ENCODE measurements around the gene KCNMB2. TPM values are rescaled to one million over a fixed set of nuclear protein-coding genes. Genes with fewer than 3 reads are reported as not detected.

KCNMB2 gene
- total RNA-seq, 1 experiment from 2014 or later = not detected

- POLR2A ChIA-PET = no interaction called here
- ATAC-seq (no peak), DNase-seq (ENCODE audit: low spot score) (no peak)
- Mint-ChIP-seq H3K4me3 (no peak overlapping the region), H3K9me3 (0 out of 2 replicates have a peak, but pooled peaks cover 3% of the 10 kb centered on the region), H3K36me3 (no peaks in the 10 kb centered on the region), H3K27ac (no peak overlapping the region), H3K27me3 (ENCODE audit: low read depth) (no peaks in the 10 kb centered on the region), H3K4me1 (no peaks in the 10 kb centered on the region)
- TF ChIP-seq CBFB (CRISPR knock-in tag; IDR thresholded peaks at IDR 0.05; ENCODE audit: low read depth) (no peak), HMGXB4 (CRISPR knock-in tag; IDR thresholded peaks at IDR 0.05) (no peak), CREM (CRISPR knock-in tag; IDR thresholded peaks at IDR 0.05) (no peak), HMGA2 (CRISPR knock-in tag; IDR thresholded peaks at IDR 0.05) (no peak), MYBL2 (CRISPR knock-in tag; IDR thresholded peaks at IDR 0.05) (no peak), ZMAT4 (CRISPR knock-in tag; IDR thresholded peaks at IDR 0.05) (no peak), ZNF263 (CRISPR knock-in tag; IDR thresholded peaks at IDR 0.05; ENCODE audit: low read depth) (no peak), ZNF219 (CRISPR knock-in tag; IDR thresholded peaks at IDR 0.05; ENCODE audit: borderline replicate concordance) (no peak), ZNF232 (CRISPR knock-in tag; IDR thresholded peaks at IDR 0.05) (no peak), IRF2 (CRISPR knock-in tag; IDR thresholded peaks at IDR 0.05; ENCODE audit: borderline replicate concordance, low read depth) (no peak), ATF1 (CRISPR knock-in tag; IDR thresholded peaks at IDR 0.05) (no peak)
- TF ChIP-seq, protein P1, sequence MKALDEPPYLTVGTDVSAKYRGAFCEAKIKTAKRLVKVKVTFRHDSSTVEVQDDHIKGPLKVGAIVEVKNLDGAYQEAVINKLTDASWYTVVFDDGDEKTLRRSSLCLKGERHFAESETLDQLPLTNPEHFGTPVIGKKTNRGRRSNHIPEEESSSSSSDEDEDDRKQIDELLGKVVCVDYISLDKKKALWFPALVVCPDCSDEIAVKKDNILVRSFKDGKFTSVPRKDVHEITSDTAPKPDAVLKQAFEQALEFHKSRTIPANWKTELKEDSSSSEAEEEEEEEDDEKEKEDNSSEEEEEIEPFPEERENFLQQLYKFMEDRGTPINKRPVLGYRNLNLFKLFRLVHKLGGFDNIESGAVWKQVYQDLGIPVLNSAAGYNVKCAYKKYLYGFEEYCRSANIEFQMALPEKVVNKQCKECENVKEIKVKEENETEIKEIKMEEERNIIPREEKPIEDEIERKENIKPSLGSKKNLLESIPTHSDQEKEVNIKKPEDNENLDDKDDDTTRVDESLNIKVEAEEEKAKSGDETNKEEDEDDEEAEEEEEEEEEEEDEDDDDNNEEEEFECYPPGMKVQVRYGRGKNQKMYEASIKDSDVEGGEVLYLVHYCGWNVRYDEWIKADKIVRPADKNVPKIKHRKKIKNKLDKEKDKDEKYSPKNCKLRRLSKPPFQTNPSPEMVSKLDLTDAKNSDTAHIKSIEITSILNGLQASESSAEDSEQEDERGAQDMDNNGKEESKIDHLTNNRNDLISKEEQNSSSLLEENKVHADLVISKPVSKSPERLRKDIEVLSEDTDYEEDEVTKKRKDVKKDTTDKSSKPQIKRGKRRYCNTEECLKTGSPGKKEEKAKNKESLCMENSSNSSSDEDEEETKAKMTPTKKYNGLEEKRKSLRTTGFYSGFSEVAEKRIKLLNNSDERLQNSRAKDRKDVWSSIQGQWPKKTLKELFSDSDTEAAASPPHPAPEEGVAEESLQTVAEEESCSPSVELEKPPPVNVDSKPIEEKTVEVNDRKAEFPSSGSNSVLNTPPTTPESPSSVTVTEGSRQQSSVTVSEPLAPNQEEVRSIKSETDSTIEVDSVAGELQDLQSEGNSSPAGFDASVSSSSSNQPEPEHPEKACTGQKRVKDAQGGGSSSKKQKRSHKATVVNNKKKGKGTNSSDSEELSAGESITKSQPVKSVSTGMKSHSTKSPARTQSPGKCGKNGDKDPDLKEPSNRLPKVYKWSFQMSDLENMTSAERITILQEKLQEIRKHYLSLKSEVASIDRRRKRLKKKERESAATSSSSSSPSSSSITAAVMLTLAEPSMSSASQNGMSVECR (CRISPR knock-in tag; IDR thresholded peaks at IDR 0.05; ENCODE audit: borderline replicate concordance) = no peak
- TF ChIP-seq, protein P2, sequence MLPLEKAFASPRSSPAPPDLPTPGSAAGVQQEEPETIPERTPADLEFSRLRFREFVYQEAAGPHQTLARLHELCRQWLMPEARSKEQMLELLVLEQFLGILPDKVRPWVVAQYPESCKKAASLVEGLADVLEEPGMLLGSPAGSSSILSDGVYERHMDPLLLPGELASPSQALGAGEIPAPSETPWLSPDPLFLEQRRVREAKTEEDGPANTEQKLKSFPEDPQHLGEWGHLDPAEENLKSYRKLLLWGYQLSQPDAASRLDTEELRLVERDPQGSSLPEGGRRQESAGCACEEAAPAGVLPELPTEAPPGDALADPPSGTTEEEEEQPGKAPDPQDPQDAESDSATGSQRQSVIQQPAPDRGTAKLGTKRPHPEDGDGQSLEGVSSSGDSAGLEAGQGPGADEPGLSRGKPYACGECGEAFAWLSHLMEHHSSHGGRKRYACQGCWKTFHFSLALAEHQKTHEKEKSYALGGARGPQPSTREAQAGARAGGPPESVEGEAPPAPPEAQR (CRISPR knock-in tag; IDR thresholded peaks at IDR 0.05) = no peak
- TF ChIP-seq, protein P3, sequence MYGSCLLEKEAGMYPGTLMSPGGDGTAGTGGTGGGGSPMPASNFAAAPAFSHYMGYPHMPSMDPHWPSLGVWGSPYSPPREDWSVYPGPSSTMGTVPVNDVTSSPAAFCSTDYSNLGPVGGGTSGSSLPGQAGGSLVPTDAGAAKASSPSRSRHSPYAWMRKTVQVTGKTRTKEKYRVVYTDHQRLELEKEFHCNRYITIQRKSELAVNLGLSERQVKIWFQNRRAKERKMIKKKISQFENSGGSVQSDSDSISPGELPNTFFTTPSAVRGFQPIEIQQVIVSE (CRISPR knock-in tag; IDR thresholded peaks at IDR 0.05; ENCODE audit: borderline replicate concordance) = no peak
- TF ChIP-seq, protein P4, sequence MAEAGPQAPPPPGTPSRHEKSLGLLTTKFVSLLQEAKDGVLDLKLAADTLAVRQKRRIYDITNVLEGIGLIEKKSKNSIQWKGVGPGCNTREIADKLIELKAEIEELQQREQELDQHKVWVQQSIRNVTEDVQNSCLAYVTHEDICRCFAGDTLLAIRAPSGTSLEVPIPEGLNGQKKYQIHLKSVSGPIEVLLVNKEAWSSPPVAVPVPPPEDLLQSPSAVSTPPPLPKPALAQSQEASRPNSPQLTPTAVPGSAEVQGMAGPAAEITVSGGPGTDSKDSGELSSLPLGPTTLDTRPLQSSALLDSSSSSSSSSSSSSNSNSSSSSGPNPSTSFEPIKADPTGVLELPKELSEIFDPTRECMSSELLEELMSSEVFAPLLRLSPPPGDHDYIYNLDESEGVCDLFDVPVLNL (CRISPR knock-in tag; IDR thresholded peaks at IDR 0.05; ENCODE audit: borderline replicate concordance, low read depth) = no peak
- CTCF ChIA-PET = no interaction called here
These were observed 57.5 kb downstream of the KCNMB2 start for GRCh38 chr3:178593786-178594185.

DNA sequence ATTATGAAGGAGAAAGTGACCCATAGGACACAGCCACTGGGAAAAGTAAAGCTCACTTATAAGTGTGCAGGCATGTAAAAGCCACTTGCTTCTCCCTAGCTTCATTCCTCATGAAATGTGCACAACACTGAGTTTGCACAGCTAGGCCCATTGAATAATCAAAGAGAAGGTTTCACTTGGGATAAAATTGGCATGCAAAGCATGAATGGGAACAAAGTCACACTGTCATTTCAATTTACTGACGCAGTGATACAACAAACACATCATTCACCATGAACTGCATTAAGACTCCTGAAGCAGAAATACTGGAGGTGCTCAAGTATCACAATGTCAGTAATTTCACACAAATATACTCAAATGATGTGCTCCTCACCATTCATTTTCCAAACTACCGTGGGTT is 61.1 kb downstream of the KCNMB2 start:
- POLR2A ChIA-PET = no interaction called here
- CTCF ChIA-PET = interaction anchor here (1.5 kb wide), 1 partner anchor 161 kb away, joined by 3 read pairs; no protein-coding TSS in a partner anchor
- H3K4me3 Mint-ChIP-seq = no peak overlapping the region
- no peaks in the 10 kb centered on the region for H3K27me3 Mint-ChIP-seq (ENCODE audit: low read depth)
- no peak for TF ChIP-seq ZNF263 (CRISPR knock-in tag; IDR thresholded peaks at IDR 0.05; ENCODE audit: low read depth)
- no peak for TF ChIP-seq SOX15 (CRISPR knock-in tag; IDR thresholded peaks at IDR 0.05)
- TF ChIP-seq, protein P5, sequence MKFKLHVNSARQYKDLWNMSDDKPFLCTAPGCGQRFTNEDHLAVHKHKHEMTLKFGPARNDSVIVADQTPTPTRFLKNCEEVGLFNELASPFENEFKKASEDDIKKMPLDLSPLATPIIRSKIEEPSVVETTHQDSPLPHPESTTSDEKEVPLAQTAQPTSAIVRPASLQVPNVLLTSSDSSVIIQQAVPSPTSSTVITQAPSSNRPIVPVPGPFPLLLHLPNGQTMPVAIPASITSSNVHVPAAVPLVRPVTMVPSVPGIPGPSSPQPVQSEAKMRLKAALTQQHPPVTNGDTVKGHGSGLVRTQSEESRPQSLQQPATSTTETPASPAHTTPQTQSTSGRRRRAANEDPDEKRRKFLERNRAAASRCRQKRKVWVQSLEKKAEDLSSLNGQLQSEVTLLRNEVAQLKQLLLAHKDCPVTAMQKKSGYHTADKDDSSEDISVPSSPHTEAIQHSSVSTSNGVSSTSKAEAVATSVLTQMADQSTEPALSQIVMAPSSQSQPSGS (CRISPR knock-in tag; IDR thresholded peaks at IDR 0.05; ENCODE audit: borderline replicate concordance, low read depth) = no peak
- TF ChIP-seq JAZF1 (CRISPR knock-in tag; IDR thresholded peaks at IDR 0.05) = no peak
- no peak for TF ChIP-seq ZNF232 (CRISPR knock-in tag; IDR thresholded peaks at IDR 0.05)
- no peak for TF ChIP-seq ZNF671 (CRISPR knock-in tag; IDR thresholded peaks at IDR 0.05)
- TF ChIP-seq ETV6 (CRISPR knock-in tag; IDR thresholded peaks at IDR 0.05) = no peak
- TF ChIP-seq RORB (CRISPR knock-in tag; IDR thresholded peaks at IDR 0.05) = no peak
- ATAC-seq = no peak
- peaks cover 9% of the 10 kb centered on the region; the same call in 1 of the 2 replicates for H3K9me3 Mint-ChIP-seq
- no peaks in the 10 kb centered on the region for H3K36me3 Mint-ChIP-seq
- no peak for DNase-seq (ENCODE audit: low spot score)
- peaks cover 12% of the 10 kb centered on the region for H3K4me1 Mint-ChIP-seq
- H3K27ac Mint-ChIP-seq = no peak overlapping the region
